Measurements from ENCODE around the gene CTSH.
"Not testable (repeated sequence)": the region's sequence is repeated elsewhere in the genome, so short reads cannot be mapped to it uniquely, and the experiment has no call there.

Gene CTSH

GRCh38 chr15:78932258-78932808 is 12.5 kb downstream of the CTSH start:
- POLR2A ChIA-PET, result no interaction called here
- no peak for DNase-seq (ENCODE audit: low read depth, low spot score)
- no peak overlapping the region for H3K4me3 ChIP-seq (ENCODE audit: low read depth, low read length)
- TF ChIP-seq CTCF (IDR thresholded peaks at IDR 0.05; ENCODE audit: insufficient read depth, low read length, missing control alignments), result no peak
- CTCF ChIA-PET, result interaction anchor here (1.5 to 2.0 kb wide), 2 partner anchors 47 to 252 kb away, joined by 5 read pairs; no protein-coding TSS in a partner anchor

GRCh38 chr15:78931439-78932257 is 13.2 kb downstream of the CTSH start:
- no peak for TF ChIP-seq CTCF (IDR thresholded peaks at IDR 0.05; ENCODE audit: insufficient read depth, low read length, missing control alignments)

DNA sequence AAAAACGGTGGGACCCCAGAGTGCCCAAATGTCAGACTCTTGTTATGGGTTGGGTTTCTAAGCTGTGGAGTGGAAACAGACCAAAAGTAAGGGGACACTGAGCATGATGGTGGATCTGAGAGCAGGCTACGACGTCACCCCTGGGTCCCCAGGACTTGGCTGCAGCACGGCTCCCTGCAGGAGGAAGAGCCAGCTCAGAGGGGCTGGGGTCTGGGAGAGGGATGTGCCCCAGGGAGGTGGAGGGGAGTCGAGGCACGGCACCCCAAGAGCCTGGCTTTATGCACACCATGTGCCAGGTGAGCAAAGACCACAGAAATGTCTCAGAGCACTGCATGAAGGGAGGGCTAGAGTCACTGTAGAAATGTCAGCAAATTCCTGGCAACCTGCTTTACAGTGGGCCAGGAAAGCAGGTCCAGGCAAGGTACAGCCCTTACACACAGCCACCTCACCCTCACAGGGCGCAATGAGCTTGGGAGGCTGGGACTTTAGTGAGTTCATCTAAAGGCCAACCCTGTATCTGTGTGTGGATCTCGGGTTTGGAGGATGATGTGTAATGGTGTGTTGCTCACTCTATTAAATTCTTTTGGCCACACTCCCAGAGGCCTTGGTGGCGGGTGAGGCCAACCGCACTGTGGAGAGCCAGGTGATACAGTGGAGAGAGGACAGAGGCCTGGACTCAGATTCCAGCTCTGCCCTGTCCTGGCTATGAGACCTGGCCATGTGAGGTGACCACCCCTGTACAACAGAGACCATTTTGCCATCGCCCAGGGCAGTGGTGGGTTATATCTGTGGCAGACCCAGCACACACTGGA is 14.1 kb downstream of the CTSH start:
- ChIA-PET CTCF (interaction anchor here (1.3 kb wide), 1 partner anchor 254 kb away, joined by 5 read pairs; no protein-coding TSS in a partner anchor), POLR2A (interaction anchor here (0.7 to 0.9 kb wide), 2 partner anchors 10 to 13 kb away, joined by 3 to 4 read pairs; no protein-coding TSS in a partner anchor)
- TF ChIP-seq CTCF (IDR thresholded peaks at IDR 0.05; ENCODE audit: insufficient read depth, low read length, missing control alignments), result no peak
- H3K4me3 ChIP-seq (ENCODE audit: low read depth, low read length), result no peak overlapping the region
- peak; percentile 74 for DNase-seq (ENCODE audit: low read depth, low spot score)

More at GRCh38 chr15:78931439-78932257, 13.2 kb downstream of the CTSH start:
- H3K4me3 ChIP-seq (ENCODE audit: low read depth, low read length), result no peak overlapping the region
- ChIA-PET POLR2A (interaction anchor here (0.7 to 0.9 kb wide), 2 partner anchors 11 to 12 kb away, joined by 3 to 4 read pairs; no protein-coding TSS in a partner anchor), CTCF (interaction anchor here (1.3 to 2.0 kb wide), 3 partner anchors 48 to 253 kb away, joined by 5 read pairs; no protein-coding TSS in a partner anchor)
- no peak for DNase-seq (ENCODE audit: low read depth, low spot score)

DNA sequence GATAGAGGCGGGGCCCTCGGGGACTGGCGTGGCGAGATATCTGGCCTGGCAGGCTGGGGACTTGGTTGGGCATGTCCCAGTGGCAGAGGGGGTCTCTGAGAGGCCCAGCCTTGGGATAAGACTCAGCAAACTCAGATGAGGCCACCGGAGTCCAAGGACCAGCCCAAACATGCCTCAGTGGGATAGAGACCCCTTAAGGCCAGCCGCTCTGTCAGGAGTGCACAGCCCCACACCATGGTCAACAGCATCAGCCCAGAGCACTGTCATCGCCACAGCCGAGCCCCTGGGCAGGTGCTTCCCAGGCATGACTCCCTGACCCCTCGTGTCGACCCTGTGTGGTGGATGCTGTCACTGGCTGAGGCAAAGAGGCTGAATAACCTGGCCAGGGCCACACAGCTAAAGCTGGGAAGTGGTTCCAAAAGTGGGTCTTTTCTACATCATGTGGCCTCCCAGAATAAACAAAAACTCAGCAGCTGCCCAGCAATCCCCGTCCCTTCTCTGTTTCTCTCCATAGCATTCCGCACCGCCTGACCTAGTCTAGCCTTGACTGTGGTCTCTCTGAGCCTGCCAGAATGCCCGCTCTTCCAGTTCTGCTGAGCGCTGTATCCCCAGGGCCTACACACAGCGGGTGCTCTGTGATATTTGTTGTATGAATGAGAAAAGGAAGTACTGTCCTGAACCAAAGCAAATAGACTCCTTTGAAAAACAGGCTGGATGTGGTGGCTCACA is 15.1 kb downstream of the CTSH start:
- no peak for DNase-seq (ENCODE audit: low read depth, low spot score)
- ChIA-PET CTCF (no interaction called here), POLR2A (no interaction called here)

DNA sequence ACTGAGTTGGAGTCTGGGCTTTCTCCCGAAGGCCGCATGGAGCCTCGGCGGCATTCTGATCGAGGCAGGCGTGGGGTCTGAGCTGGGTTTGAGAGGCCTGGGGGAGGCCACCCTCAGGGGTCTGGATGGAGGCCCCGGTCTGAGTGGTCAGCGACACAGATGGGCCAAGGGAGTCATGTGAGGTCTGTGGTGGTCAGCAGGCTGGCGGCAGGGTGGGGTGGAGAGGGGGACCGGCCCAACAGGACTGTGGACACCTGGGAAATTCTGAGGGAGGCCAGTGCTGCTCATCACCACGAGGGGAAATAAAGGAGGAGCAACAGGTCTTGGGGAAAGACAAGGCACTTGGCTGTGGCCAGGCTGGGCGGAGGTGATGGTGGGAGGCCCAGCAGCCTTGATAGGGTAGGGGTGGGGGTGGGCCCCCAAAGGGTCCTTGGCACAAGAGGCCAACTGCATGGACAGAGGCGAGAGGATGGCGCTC is 16.2 kb downstream of the CTSH start:
- no peak overlapping the region for H3K4me3 ChIP-seq (ENCODE audit: low read depth, low read length)
- POLR2A ChIA-PET, result no interaction called here
- no peak for DNase-seq (ENCODE audit: low read depth, low spot score)
- TF ChIP-seq CTCF (IDR thresholded peaks at IDR 0.05; ENCODE audit: insufficient read depth, low read length, missing control alignments), result no peak
- CTCF ChIA-PET, result no interaction called here

More for the DNA sequence above, 15.1 kb downstream of the CTSH start:
- TF ChIP-seq CTCF (IDR thresholded peaks at IDR 0.05; ENCODE audit: insufficient read depth, low read length, missing control alignments), result no peak
- H3K4me3 ChIP-seq (ENCODE audit: low read depth, low read length), result no peak overlapping the region

- POLR2A ChIA-PET; DNase-seq (ENCODE audit: low read depth, low spot score); CTCF ChIA-PET: not testable (repeated sequence)
Observed at GRCh38 chr15:78928176-78928575, 16.7 kb downstream of the CTSH start.

More at GRCh38 chr15:78928176-78928575, 16.7 kb downstream of the CTSH start:
- not testable (repeated sequence) for H3K4me3 ChIP-seq (ENCODE audit: low read depth, low read length)

Measured in AG04449 (cell line).